WERI-Rb-1 (cell line): ENCODE measurements around the gene DICER1.

Experiments
- DNase-seq: peaks from one replicate; pipeline ENCODE4 v3.0.0-alpha.2; 2020
- H3K27ac ChIP-seq: fragments of 250-450 bp; sonication (Bioruptor Pico); 2 replicates; pipeline ENCODE4 v1.5.1; 2020; ENCODE audit warnings: mild to moderate bottlenecking, moderate library complexity
- H3K27me3 ChIP-seq: fragments of 250-450 bp; sonication (Bioruptor Pico); 2 replicates; pipeline ENCODE4 v1.5.1; 2021; ENCODE audit warnings: mild to moderate bottlenecking, low read depth, moderate library complexity; ENCODE audit not compliant: insufficient read depth, severe bottlenecking
- H3K36me3 ChIP-seq: fragments of 250-450 bp; sonication (Bioruptor Pico); 2 replicates; pipeline ENCODE4 v1.5.1; 2020; ENCODE audit warnings: mild to moderate bottlenecking, moderate library complexity
- H3K4me3 ChIP-seq: 2 replicates; pipeline ENCODE4 v1.5.1; 2011; ENCODE audit warnings: low read depth, mild to moderate bottlenecking, control low read depth, low read length
- H3K9me3 ChIP-seq: fragments of 250-450 bp; sonication (Bioruptor Pico); 2 replicates; pipeline ENCODE4 v1.5.1; 2021; ENCODE audit warnings: mild to moderate bottlenecking, moderate library complexity; ENCODE audit not compliant: severe bottlenecking
- TF ChIP-seq, protein P1 (sequence below): IDR thresholded peaks from 2 replicates; pipeline ENCODE4 v1.5.1; 2011; ENCODE audit warnings: low read depth, mild to moderate bottlenecking, control low read depth, inconsistent platforms, low read length

DICER1 gene

DNA sequence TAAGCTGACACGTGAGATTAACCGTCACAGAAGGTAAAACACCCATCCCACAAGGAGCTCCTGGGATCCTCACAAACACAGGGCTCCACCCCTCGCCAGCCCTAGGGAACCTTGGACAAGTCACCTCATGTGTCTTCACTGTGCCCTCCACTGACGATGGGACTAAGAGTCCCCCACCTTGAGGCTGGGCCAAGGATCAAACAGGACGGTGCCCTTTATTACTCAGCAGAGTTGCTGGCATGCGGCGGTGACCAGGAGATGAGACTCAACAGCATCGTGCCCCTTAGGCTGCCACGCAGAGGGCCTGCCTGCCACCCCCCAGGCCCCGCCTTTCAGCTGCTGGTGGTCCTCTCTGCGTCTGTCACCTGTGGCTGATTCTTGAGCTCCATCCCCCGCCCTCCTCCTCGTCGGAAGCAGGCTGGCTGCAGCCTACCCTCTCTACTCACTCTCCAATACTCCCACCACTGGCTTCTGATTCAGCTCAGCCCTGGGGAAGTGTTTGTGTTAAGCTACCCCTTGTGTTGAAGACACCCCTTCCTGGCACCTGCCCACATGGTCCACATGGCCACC, 105.2 kb downstream of the DICER1 start:
- no peak for DNase-seq
- TF ChIP-seq, protein P1, sequence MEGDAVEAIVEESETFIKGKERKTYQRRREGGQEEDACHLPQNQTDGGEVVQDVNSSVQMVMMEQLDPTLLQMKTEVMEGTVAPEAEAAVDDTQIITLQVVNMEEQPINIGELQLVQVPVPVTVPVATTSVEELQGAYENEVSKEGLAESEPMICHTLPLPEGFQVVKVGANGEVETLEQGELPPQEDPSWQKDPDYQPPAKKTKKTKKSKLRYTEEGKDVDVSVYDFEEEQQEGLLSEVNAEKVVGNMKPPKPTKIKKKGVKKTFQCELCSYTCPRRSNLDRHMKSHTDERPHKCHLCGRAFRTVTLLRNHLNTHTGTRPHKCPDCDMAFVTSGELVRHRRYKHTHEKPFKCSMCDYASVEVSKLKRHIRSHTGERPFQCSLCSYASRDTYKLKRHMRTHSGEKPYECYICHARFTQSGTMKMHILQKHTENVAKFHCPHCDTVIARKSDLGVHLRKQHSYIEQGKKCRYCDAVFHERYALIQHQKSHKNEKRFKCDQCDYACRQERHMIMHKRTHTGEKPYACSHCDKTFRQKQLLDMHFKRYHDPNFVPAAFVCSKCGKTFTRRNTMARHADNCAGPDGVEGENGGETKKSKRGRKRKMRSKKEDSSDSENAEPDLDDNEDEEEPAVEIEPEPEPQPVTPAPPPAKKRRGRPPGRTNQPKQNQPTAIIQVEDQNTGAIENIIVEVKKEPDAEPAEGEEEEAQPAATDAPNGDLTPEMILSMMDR, result no peak
- H3K4me3 ChIP-seq, result no peak overlapping the region
- H3K27me3 ChIP-seq, result no peaks in the 10 kb centered on the region
- no peaks in the 10 kb centered on the region for H3K36me3 ChIP-seq
- no peak overlapping the region for H3K27ac ChIP-seq
- H3K9me3 ChIP-seq, result peaks cover 11% of the 10 kb centered on the region

DNA sequence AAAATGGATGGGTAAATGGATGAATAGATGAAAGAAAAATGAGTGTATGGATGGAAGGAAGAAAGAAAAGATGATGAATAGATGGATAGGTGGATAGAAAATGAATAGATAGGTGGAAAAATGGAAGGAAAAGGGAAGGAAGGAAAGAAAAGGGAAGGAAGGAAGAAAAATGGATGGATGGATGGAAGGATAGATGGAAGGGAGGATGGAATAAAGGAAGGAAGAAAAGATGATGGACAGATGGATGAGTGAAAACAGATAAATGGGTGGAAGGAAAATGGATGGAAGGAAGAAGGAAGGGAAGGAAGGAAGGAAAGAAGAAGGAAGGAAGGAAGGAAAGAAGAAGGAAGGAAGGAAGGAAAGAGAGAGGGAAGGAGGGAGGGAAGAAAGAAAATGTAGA, 107.4 kb downstream of the DICER1 start:
- no peaks in the 10 kb centered on the region for H3K27me3 ChIP-seq

DNA sequence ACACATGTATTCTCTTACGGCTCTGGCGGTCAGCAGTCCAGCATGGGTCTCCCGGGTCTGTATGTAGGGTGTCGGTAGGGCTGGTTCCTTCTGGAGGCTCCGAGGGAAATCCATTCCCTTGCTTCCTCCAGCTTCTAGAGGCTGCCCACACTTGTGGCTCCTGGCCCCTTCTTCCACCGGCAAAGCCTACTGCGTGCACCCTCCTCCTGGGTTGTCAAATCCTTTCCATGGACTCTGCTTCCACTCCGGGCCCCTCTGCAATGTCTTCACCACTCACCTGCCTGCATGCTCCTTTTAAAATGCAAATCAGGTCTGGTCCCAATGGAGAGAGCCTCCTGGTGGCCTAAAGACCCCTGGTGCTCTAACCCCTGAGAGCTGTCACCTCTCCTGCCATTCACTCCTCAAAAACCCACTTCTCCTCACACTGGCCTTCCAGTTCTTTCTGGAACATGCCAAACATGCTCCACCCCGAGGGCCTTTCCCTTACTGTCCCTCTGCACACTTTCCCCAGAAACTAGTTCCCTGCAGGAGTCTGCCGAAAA, 108.5 kb downstream of the DICER1 start:
- Histone ChIP-seq H3K4me3 (no peak overlapping the region), H3K36me3 (no peaks in the 10 kb centered on the region), H3K27ac (no peak overlapping the region), H3K9me3 (peaks cover 11% of the 10 kb centered on the region), H3K27me3 (no peaks in the 10 kb centered on the region)
- DNase-seq, result no peak
- TF ChIP-seq, protein P1, result no peak

More for the DNA sequence above, 107.4 kb downstream of the DICER1 start:
- no peaks in the 10 kb centered on the region for H3K36me3 ChIP-seq
- TF ChIP-seq, protein P1, result no peak
- DNase-seq, result no peak
- no peak overlapping the region for H3K4me3 ChIP-seq
- peaks cover 11% of the 10 kb centered on the region for H3K9me3 ChIP-seq
- no peak overlapping the region for H3K27ac ChIP-seq

DNA sequence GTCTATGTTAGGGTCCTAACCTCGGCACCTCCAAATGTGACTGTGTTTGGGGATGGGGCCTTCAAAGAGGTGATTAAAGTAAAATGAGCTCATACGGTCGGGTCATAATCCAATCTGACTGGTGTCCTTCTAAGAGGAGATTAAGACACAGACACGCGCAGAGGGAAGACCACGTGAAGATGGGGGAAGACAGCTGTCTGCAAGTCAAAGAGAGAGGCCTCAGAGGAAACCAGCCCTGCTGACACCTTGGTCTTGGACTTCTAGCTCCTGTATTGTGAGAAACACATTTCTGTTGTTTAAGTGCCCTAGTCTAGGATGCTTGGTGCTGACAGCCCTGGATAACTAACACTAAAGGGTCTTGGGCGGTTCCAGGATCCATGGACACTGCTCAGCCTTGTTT, 109.6 kb downstream of the DICER1 start:
- no peaks in the 10 kb centered on the region for H3K27me3 ChIP-seq
- peak overlapping the region; percentile 45; the same call in 1 of the 2 replicates for H3K27ac ChIP-seq

DNA sequence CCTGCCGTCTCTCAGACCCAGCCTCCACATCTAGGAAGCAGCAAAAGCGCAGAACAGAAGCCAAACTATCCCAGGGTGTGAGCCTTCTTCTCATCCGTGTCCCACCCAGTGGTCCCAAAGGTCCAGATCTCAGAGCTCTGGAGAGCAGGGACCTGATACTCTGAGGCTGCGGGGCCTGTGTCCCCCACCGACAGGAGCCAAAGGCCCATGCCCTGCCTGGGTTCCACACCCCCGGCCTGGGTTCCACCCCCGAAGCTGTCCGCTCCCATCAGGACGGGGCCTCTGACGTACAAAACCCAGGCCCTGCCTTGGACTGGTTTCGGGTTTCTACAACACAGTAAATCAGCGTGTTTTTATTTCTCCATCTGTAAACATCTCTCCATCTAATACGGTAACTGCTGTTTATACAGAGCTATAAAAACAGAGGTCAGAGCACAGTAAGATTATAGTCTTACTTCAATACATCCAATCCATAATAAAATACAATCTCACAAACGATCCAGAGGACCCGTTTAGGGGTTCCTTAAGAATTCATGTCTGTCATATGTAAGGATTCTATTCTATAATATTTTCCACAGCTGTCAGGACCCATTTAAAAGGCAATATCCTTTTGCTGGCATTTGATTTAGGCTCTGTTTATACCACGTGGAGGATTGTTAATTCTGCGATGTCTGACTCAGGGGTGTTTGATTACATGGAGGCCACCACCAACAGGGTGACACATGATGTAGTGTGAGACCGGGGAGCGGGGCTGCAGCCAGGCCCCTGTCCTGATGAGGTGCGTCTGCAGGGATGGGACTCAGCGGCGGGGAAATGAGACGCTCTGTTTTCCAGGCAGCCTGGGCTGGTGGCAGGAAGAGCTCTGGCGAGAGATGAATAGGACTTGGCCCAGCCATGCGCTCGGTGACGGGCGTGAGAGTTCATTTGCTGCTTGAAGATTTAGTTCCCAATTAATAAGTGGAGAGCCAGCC, 110.3 kb downstream of the DICER1 start:
- no peaks in the 10 kb centered on the region for H3K27me3 ChIP-seq
- H3K9me3 ChIP-seq, result peaks cover 11% of the 10 kb centered on the region
- TF ChIP-seq, protein P1, result no peak
- peak overlapping the region; percentile 45 for H3K27ac ChIP-seq
- H3K4me3 ChIP-seq, result no peak overlapping the region
- H3K36me3 ChIP-seq, result no peaks in the 10 kb centered on the region
- DNase-seq, result peak; percentile 22

More for the DNA sequence above, 109.6 kb downstream of the DICER1 start:
- Histone ChIP-seq H3K9me3 (peaks cover 11% of the 10 kb centered on the region), H3K36me3 (no peaks in the 10 kb centered on the region), H3K4me3 (no peak overlapping the region)
- TF ChIP-seq, protein P1, result no peak
- DNase-seq, result peak; percentile 76
